HG02970 (cell line): ENCODE data around the gene POMT1.
"Not testable (repeated sequence)": the region's sequence is repeated elsewhere in the genome, so short reads cannot be mapped to it uniquely, and the experiment has no call there.

Experiments
- ATAC-seq: cut with Tn5 transposase; IDR thresholded peaks from one replicate; pipeline ENCODE4 v1.9.1; 2021; ENCODE audit warnings: mild to moderate bottlenecking, moderate library complexity, moderate number of reproducible peaks; ENCODE audit not compliant: unreplicated experiment, low FRiP score

The POMT1 gene

GRCh38 chr9:131545786-131546335, 43.1 kb downstream of the POMT1 start:
- no peak for ATAC-seq

- no peak for ATAC-seq
These were observed 43.8 kb downstream of the POMT1 start for GRCh38 chr9:131546336-131547084.

- ATAC-seq: not testable (repeated sequence)
These were observed 46.5 kb downstream of the POMT1 start for GRCh38 chr9:131549186-131549585.

- ATAC-seq: not testable (repeated sequence)
These were observed 47.7 kb downstream of the POMT1 start for GRCh38 chr9:131550465-131550864.

- ATAC-seq: no peak
These were observed 49.3 kb downstream of the POMT1 start for GRCh38 chr9:131552030-131552429.

GRCh38 chr9:131554087-131554842, 51.5 kb downstream of the POMT1 start:
- ATAC-seq: no peak

GRCh38 chr9:131554843-131555351, 52.2 kb downstream of the POMT1 start:
- no peak for ATAC-seq

GRCh38 chr9:131555841-131556673, 53.3 kb downstream of the POMT1 start:
- no peak for ATAC-seq

GRCh38 chr9:131557855-131558548, 55.3 kb downstream of the POMT1 start:
- ATAC-seq: no peak

- ATAC-seq: no peak
These were observed 56.8 kb downstream of the POMT1 start for GRCh38 chr9:131559421-131560000.

- ATAC-seq: no peak
These were observed 59.6 kb downstream of the POMT1 start for GRCh38 chr9:131562032-131562959.

- no peak for ATAC-seq
These were observed 62.7 kb downstream of the POMT1 start for GRCh38 chr9:131565369-131565768.

- ATAC-seq: no peak
These were observed 63.4 kb downstream of the POMT1 start for GRCh38 chr9:131566158-131566557.

GRCh38 chr9:131567910-131568309, 65.2 kb downstream of the POMT1 start:
- ATAC-seq: no peak
